ENCODE measurements around the gene DNMT1.

DNMT1 gene

DNA sequence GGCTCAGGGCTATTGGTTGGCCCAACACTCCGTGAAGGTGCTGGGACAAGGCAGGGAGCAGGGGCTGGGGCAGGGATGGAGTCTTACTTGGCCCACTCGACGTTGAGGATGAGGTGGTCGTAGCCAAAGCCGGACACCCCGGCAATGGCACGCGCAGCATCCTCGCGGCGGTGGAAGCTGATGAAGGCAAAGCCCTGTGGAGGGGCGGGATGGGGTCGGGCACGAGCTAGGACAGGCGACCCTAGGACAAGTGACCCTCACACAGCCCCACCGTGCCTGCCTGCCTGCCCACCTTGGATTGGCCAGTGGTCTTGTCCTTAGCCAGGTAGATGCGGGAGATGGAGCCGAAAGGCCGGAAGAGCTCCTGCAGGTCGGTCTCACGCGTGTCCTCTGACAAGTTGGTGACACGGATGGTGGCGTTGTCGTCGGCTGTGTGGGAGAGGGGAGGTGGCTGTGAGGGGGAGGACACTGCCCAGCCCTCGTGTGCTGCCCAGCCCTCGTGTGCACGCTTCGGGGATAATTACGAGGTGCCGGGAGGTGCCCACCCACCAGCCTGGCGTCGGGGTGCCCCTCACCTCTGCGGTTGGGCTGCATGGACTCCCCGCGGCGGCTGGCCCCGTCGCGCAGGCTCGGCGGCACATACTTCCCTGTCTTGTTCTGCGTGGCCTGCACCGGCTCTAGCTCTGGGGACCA, 79.2 kb downstream of the DNMT1 start:
- DNase-seq (ENCODE audit: low spot score), result no peak
- H3K27ac ChIP-seq, result peak overlapping the region; percentile 73
- TF ChIP-seq, protein P1, sequence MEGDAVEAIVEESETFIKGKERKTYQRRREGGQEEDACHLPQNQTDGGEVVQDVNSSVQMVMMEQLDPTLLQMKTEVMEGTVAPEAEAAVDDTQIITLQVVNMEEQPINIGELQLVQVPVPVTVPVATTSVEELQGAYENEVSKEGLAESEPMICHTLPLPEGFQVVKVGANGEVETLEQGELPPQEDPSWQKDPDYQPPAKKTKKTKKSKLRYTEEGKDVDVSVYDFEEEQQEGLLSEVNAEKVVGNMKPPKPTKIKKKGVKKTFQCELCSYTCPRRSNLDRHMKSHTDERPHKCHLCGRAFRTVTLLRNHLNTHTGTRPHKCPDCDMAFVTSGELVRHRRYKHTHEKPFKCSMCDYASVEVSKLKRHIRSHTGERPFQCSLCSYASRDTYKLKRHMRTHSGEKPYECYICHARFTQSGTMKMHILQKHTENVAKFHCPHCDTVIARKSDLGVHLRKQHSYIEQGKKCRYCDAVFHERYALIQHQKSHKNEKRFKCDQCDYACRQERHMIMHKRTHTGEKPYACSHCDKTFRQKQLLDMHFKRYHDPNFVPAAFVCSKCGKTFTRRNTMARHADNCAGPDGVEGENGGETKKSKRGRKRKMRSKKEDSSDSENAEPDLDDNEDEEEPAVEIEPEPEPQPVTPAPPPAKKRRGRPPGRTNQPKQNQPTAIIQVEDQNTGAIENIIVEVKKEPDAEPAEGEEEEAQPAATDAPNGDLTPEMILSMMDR (conservative IDR thresholded peaks at IDR 0.05; ENCODE audit: low read depth), result no peak
- CTCF ChIA-PET, result no interaction called here
- POLR2A ChIA-PET (ENCODE audit: low non-redundant PET), result interaction anchor here (0.5 kb wide), 1 partner anchor 58 kb away, joined by 3 read pairs; no protein-coding TSS in a partner anchor

DNA sequence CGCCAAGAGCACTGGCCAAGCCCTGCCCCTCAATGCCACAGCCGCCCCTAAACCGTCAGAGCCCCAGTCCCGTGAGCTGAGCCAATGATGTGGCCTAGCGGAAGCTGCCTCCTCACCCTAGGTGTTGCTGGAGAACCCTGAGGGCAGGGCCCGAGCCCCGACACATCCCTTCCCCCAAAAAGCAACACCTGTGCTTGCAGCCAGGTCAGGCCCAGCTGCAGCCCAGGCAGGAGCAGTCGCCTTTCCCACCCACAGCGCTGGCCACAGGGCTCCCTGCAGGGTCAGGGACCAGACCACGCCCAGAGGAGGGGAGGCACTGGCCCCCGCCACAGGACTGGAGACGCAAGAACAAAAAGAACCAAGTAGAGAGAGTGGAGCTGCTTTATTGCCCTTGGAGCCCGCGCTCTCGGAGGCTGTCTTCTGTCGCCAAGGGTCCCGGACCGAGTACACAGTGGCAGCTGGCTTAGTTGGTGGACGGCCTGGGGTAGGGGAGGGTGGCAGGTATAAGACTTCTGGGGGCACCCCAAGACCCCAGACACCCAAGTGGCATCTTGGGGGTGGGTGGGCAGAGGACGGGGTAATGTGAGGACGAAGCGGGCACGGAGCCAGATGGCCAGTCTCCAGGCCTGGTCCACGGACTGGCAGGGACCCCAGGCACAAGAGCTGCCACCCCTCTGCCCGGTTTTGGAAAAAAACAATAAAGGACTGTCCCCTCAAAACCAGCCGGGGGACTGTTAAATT, 79.9 kb downstream of the DNMT1 start:
- H3K27ac ChIP-seq, result peak overlapping the region; percentile 73
- CTCF ChIA-PET, result no interaction called here
- POLR2A ChIA-PET (ENCODE audit: low non-redundant PET), result interaction anchor here (0.6 kb wide), 2 partner anchors 15 to 90 kb away, joined by 6 to 15 read pairs; no protein-coding TSS in a partner anchor
- TF ChIP-seq, protein P1 (conservative IDR thresholded peaks at IDR 0.05; ENCODE audit: low read depth), result no peak
- no peak for DNase-seq (ENCODE audit: low spot score)

DNA sequence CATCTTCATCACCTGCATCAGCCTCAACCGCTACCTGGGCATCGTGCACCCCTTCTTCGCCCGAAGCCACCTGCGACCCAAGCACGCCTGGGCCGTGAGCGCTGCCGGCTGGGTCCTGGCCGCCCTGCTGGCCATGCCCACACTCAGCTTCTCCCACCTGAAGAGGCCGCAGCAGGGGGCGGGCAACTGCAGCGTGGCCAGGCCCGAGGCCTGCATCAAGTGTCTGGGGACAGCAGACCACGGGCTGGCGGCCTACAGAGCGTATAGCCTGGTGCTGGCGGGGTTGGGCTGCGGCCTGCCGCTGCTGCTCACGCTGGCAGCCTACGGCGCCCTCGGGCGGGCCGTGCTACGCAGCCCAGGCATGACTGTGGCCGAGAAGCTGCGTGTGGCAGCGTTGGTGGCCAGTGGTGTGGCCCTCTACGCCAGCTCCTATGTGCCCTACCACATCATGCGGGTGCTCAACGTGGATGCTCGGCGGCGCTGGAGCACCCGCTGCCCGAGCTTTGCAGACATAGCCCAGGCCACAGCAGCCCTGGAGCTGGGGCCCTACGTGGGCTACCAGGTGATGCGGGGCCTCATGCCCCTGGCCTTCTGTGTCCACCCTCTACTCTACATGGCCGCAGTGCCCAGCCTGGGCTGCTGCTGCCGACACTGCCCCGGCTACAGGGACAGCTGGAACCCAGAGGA, 80.6 kb downstream of the DNMT1 start:
- peak overlapping the region; percentile 73 for H3K27ac ChIP-seq
- ChIA-PET CTCF (no interaction called here), POLR2A (ENCODE audit: low non-redundant PET) (interaction anchor here (0.6 kb wide), 2 partner anchors 14 to 89 kb away, joined by 6 to 15 read pairs; no protein-coding TSS in a partner anchor)
- TF ChIP-seq, protein P1 (conservative IDR thresholded peaks at IDR 0.05; ENCODE audit: low read depth), result no peak
- DNase-seq (ENCODE audit: low spot score), result no peak

DNA sequence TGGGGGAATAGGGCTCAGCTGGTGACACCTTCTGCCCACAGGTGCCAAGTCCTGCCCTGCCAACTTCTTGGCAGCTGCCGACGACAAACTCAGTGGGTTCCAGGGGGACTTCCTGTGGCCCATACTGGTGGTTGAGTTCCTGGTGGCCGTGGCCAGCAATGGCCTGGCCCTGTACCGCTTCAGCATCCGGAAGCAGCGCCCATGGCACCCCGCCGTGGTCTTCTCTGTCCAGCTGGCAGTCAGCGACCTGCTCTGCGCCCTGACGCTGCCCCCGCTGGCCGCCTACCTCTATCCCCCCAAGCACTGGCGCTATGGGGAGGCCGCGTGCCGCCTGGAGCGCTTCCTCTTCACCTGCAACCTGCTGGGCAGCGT, 81.2 kb downstream of the DNMT1 start:
- DNase-seq (ENCODE audit: low spot score), result no peak
- POLR2A ChIA-PET (ENCODE audit: low non-redundant PET), result no interaction called here
- peak overlapping the region; percentile 73 for H3K27ac ChIP-seq
- TF ChIP-seq, protein P1 (conservative IDR thresholded peaks at IDR 0.05; ENCODE audit: low read depth), result no peak
- CTCF ChIA-PET, result interaction anchor here (0.5 kb wide), 1 partner anchor 193 kb away, joined by 3 read pairs; no protein-coding TSS in a partner anchor

DNA sequence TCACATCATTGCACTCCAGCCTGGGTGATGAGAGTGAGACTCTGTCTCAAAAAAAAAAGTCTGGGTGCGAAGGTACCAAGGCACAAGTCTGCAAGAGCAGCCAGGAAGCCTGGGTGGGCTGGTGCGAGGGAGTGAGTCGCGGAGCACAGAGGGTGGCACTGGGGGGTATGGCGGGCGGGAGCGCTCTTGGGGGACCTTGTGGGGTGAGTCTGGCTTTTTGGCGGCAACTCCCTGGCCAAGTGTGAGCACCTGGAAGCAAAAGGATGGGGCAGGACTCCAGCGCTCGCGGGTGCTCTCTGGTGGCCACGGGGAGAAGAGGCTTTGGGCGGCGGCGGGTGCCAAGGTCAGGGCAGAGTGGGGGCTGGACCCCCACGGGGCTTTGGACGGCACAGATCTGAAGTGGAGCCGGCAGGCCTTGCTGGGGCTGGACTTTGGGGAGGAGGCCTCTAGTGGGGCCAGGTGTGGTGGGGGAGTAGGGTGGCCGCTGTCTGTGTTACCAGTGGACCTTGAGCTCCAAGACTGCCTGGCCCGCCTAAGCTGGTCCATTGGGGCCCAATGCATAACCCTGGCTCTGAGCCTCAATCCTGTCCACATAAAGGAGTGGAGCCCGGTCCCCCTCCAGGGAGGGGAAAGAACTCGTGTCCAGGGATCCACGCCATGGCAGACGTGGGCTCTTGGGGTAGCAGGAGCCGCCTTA, 81.7 kb downstream of the DNMT1 start:
- no peak for DNase-seq (ENCODE audit: low spot score)
- ChIA-PET CTCF (interaction anchor here (0.5 to 0.7 kb wide), 5 partner anchors 9 to 285 kb away, joined by 3 to 4 read pairs (median 3); no protein-coding TSS in a partner anchor), POLR2A (ENCODE audit: low non-redundant PET) (no interaction called here)
- TF ChIP-seq, protein P1 (conservative IDR thresholded peaks at IDR 0.05; ENCODE audit: low read depth), result peak; percentile 69
- peak overlapping the region; percentile 73 for H3K27ac ChIP-seq

Measured in RWPE1 (cell line).